ENCODE data around the gene OR4E1.

- TF ChIP-seq CTCF (IDR thresholded peaks at IDR 0.05) = no peak
- TF ChIP-seq POLR2A (IDR thresholded peaks at IDR 0.05) = no peak
Measured at GRCh38 chr14:21673718-21674117, at the start of gene OR4E1.

Data from ovary (tissue), 3 donors.